Measurements from ENCODE around the gene PIEZO1. TPM values are rescaled to one million over a fixed set of nuclear protein-coding genes. Genes with fewer than 3 reads are reported as not detected.

The PIEZO1 gene
- total RNA-seq, 1 experiment from 2014 or later = 71.1 TPM

GRCh38 chr16:88719267-88719932 lies 65.6 kb downstream of the PIEZO1 start:
- Histone ChIP-seq H3K9me3 (ENCODE audit: control insufficient read depth, low read depth, low read length) (no peaks in the 10 kb centered on the region), H2BK5ac (ENCODE audit: insufficient read length, low read length) (no peak overlapping the region), H4K5ac (ENCODE audit: insufficient read length, low read depth, low read length) (no peak overlapping the region), H3K4me1 (ENCODE audit: insufficient read depth, low read length) (no peaks in the 10 kb centered on the region), H4K91ac (ENCODE audit: insufficient read length, low read depth, low read length) (no peak overlapping the region), H2BK12ac (ENCODE audit: insufficient read length, low read depth, low read length) (no peak overlapping the region), H2BK20ac (ENCODE audit: low read depth, low read length, poor library complexity, severe bottlenecking) (no peak overlapping the region), H4K20me1 (ENCODE audit: control insufficient read depth, insufficient read depth, insufficient read length) (no peaks in the 10 kb centered on the region), H3K56ac (ENCODE audit: insufficient read length, low read depth, low read length) (no peak overlapping the region), H3K4ac (ENCODE audit: low read depth, low read length) (no peak overlapping the region), H3K27ac (ENCODE audit: insufficient read length, low read depth, low read length) (no peak overlapping the region), H3K14ac (ENCODE audit: insufficient read depth, low read length) (no peak overlapping the region), H3K9ac (ENCODE audit: extremely low read depth, insufficient read length, low read length) (no peak overlapping the region), H3K79me2 (ENCODE audit: insufficient read depth, low read length) (no peaks in the 10 kb centered on the region), H3T11ph (ENCODE audit: low read length) (no peak overlapping the region), H3K79me1 (ENCODE audit: insufficient read depth, low read depth, low read length, poor library complexity, severe bottlenecking) (no peaks in the 10 kb centered on the region), H2AFZ (ENCODE audit: low read length) (no peak overlapping the region), H3K27me3 (ENCODE audit: insufficient read depth, low read length) (no peaks in the 10 kb centered on the region), H2AK5ac (ENCODE audit: insufficient read length, low read length) (no peak overlapping the region), H3K4me2 (ENCODE audit: insufficient read depth, insufficient read length, low read length) (no peak overlapping the region), H3K18ac (ENCODE audit: insufficient read length, low read depth, low read length) (no peak overlapping the region), H3K23ac (ENCODE audit: insufficient read length, low read depth, low read length) (no peak overlapping the region), H4K8ac (replicated peaks; ENCODE audit: insufficient read length, low read depth, low read length) (no peak overlapping the region), H3K23me2 (ENCODE audit: insufficient read length, low read depth, low read length, poor library complexity, severe bottlenecking) (no peaks in the 10 kb centered on the region), H2BK120ac (ENCODE audit: low read depth, low read length, poor library complexity, severe bottlenecking) (no peak overlapping the region), H2BK15ac (ENCODE audit: low read depth, low read length) (no peak overlapping the region)
- no CpG with 5 or more reads among the region's 29 CpGs for WGBS (ENCODE audit: extremely low coverage, insufficient read length, low lambda C conversion rate)
- Mint-ChIP-seq H3K4me3 (no peak overlapping the region), H3K27me3 (ENCODE audit: low read depth) (no peaks in the 10 kb centered on the region), H3K36me3 (ENCODE audit: insufficient read depth in 1 of 3, low read depth in 3 of 3) (peaks cover 12 to 43% (median 38%) of the 10 kb centered on the region in 3 experiments; a peak in 6 of 7 replicates), H3K4me1 (no peaks in the 10 kb centered on the region), H3K9me3 (no peaks in the 10 kb centered on the region), H3K27ac (no peak overlapping the region)
- DNase-seq = no peak
- TF ChIP-seq, protein P1, sequence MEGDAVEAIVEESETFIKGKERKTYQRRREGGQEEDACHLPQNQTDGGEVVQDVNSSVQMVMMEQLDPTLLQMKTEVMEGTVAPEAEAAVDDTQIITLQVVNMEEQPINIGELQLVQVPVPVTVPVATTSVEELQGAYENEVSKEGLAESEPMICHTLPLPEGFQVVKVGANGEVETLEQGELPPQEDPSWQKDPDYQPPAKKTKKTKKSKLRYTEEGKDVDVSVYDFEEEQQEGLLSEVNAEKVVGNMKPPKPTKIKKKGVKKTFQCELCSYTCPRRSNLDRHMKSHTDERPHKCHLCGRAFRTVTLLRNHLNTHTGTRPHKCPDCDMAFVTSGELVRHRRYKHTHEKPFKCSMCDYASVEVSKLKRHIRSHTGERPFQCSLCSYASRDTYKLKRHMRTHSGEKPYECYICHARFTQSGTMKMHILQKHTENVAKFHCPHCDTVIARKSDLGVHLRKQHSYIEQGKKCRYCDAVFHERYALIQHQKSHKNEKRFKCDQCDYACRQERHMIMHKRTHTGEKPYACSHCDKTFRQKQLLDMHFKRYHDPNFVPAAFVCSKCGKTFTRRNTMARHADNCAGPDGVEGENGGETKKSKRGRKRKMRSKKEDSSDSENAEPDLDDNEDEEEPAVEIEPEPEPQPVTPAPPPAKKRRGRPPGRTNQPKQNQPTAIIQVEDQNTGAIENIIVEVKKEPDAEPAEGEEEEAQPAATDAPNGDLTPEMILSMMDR (conservative IDR thresholded peaks at IDR 0.05) = no peak
